Loucy (cell line): ENCODE data around the gene ITCH.

Experiments
- CTCF ChIP-seq: fragments of 200-600 bp; sonication (generic); conservative IDR thresholded peaks from 2 replicates; pipeline ENCODE4 v1.5.1; 2014; ENCODE audit warnings: mild to moderate bottlenecking, antibody characterized with exemption, low read length
- EZH2phosphoT487 ChIP-seq: fragments of 200-600 bp; IDR thresholded peaks from 2 replicates; pipeline ENCODE4 v1.6.1; 2018; ENCODE audit warnings: antibody characterized with exemption, mild to moderate bottlenecking, moderate library complexity, borderline replicate concordance

- TF ChIP-seq CTCF (no peak), EZH2phosphoT487 (no peak)
Observed at GRCh38 chr20:34524426-34524825, 161.4 kb downstream of the ITCH start.
